Ureter (tissue), 1 donor: ENCODE measurements around the gene HECA. TPM values are rescaled to one million over a fixed set of nuclear protein-coding genes. Genes with fewer than 3 reads are reported as not detected.

Source experiments
- DNase-seq: peaks from one replicate; pipeline ENCODE4 v3.0.0-alpha.2; 2020; ENCODE audit warnings: low spot score
- total RNA-seq: library from RNA; stranded (reverse); gene quantifications from one replicate; pipeline ENCODE4 v1.2.4, GENCODE V29; 2023
- donor health status: DM: yes; HTN: yes; CAD: no.

Gene HECA
- total RNA-seq, 1 donor from 2014 or later, result 26.1 TPM

DNA sequence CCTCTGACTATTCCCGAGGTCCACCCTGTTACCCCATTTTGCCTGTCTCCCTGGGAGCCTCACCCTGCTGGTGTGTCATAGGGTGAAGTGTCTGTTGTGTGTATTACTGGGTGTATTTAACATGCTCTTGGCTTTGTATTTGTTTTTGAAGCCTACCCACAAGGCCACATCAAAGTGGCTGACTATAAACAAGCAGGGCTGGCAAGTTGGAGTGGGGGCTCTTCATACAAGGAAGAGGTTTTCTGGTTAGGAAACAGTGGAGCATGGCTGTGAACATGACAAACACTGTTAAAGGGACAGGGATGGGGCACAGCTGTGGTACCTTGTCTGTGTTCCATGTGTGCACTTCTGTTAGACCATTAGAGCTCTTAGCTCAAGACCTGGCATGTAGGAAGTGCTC, 26.3 kb downstream of the HECA start:
- DNase-seq, result no peak

DNA sequence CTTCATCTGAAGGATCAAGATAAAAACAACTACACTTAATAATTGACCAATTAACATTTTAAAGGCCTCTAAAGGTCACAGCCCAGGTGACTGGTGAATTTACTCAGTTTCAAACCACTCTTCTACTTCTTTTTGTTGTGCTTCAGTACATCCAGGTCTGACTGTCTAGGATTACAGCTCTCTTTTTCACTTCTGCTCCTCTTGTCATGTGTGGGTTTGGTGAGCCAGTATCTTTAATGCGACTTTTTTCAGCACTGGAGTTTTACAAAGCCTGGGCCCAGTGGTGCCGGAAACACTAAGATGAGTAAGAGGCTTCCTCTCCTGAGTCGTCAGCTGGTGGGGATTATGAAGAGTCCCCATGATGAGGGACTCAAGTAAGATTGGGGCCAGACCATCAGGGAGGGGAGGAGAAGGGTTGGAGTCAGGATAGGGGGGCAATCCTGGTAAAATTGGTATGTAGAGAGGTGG, 27.0 kb downstream of the HECA start:
- no peak for DNase-seq

DNA sequence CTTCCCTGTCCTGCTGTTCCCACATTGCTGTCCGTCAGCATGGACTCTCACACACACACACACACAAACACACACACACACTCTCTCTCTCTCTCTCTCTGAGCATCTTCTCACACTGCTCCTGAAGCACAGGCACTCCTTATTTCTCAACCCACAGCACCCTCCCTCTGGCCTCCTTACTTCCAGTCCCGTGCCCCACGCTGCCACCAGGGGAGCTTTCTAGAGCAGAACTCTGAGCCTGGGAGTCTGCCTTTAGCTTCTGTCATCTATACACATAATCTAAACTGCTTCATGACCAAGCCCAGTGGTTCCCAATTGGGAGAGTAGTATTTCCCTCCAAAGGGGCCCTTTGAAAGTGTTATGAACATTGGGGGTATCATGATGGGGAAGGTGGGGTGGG, 29.1 kb downstream of the HECA start:
- DNase-seq, result no peak

DNA sequence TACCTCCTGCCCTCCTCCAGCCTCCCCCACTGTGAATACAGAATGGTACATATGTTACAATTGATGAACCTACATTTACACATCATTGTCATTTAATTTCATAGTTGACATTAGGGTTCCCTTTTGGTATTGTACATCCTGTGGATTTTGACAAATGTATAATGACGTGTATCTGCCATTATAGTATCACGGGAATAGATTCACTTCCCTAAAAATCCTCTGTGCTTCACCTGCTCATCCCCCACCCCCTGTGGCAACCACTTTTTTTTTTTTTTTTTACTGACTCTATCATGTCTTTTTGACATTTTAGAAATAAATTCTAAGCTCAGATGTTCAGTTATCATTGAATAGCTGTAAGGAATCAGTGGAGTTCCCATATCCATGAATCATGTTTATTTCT, 30.4 kb downstream of the HECA start:
- no peak for DNase-seq

DNA sequence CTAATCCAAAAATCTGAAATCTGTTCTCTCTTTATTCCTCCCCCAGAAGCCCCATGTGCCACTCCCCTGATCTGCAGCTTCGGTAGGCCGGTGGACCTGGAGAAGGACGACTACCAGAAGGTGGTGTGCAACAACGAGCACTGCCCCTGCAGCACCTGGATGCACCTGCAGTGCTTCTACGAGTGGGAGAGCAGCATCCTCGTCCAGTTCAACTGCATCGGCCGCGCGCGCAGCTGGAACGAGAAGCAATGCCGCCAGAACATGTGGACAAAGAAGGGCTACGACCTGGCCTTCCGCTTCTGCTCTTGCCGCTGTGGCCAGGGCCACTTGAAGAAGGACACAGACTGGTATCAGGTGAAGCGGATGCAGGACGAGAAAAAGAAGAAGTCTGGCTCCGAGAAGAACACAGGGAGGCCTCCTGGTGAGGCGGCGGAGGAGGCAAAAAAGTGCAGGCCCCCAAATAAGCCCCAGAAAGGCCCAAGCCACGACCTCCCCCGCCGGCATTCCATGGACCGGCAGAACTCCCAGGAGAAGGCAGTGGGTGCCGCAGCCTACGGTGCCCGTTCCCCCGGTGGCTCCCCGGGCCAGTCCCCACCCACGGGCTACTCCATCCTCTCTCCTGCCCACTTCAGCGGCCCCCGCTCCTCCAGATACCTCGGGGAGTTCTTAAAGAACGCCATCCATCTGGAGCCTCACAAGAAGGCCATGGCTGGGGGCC, 31.5 kb downstream of the HECA start:
- no peak for DNase-seq

DNA sequence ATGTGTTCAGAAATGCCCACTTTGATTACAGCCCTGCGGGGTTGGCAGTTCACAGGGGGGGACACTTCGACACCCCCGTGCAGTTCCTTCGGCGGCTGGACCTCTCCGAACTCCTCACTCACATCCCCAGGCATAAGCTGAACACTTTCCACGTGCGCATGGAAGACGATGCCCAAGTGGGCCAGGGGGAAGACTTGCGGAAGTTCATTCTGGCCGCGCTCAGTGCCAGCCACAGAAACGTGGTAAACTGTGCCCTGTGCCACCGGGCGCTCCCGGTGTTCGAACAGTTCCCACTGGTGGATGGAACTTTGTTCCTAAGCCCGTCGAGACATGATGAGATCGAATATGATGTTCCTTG, 32.1 kb downstream of the HECA start:
- no peak for DNase-seq

DNA sequence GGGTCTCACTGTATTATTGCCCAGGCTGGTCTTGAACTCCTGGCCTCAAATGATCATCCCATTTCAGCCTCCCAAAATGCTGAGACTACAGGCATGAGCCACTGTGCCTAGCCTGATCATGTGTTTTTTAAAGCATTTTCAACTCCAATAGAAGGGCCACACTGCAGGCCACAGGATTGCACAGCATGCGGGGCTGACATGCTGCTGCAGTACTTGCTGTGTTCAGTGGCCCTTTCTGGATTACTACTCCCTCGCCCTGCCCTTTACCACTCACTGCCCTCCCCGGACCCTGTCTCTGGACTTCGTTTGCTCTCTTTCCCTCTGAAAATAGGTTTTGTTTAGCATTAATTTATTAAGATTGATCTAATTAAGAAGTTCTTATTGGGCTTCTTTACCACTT, 37.3 kb downstream of the HECA start:
- no peak for DNase-seq

DNA sequence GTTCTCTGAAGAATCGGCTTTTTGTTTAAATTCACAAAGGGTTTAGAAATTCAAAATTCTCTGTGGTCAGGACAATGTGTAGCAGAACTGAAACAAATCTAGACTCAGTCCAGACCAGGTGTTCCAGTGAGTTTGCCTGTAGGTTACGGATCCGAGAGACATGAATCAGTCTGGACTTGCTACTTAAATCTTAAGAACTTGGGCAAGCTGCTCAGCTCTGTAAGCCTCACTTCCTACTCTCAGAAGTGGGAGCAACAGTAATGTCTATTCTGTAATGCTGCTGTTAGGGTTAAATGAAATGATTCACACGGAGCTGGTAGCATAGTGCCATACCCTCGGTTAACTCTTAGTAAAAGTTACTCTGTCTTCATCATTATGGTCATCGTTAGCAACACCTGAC, 37.7 kb downstream of the HECA start:
- DNase-seq, result no peak

DNA sequence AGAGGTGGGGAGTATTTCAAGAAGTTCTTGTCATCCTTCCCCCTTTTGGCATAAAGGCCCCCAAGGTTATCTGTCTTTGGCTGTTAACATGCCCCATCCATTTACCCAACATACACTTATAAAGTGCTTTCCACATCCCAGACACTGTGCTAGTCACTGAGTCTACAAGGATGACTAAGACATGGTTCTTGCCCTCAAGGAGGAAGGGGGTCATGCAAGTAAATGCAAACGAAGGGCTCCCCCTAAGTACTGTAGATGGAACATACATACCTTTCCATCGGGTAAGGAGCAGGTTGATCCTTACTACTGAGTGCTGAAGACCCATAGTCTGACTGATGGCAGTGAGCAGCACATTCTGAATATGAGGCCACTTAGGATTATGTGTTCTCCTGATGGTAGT, 38.3 kb downstream of the HECA start:
- DNase-seq, result no peak

DNA sequence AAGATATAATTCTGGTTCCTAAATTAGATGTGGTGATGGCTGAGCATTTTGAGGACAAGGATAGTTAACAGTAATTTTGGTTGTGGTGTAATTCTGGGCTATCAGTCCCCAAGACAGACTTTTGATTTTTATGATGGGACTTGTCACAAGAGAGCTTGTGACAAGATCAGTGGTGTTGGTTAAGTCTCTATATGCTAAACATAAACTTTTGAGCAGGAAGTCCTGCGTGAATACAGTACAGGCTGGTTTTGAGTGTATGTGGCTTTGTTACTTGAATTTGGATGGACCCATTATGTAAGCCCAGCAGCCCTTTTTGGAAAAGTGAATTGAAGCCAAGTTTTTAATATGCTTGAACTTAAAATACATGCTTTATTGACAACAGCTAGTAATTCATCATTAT, 38.9 kb downstream of the HECA start:
- no peak for DNase-seq

DNA sequence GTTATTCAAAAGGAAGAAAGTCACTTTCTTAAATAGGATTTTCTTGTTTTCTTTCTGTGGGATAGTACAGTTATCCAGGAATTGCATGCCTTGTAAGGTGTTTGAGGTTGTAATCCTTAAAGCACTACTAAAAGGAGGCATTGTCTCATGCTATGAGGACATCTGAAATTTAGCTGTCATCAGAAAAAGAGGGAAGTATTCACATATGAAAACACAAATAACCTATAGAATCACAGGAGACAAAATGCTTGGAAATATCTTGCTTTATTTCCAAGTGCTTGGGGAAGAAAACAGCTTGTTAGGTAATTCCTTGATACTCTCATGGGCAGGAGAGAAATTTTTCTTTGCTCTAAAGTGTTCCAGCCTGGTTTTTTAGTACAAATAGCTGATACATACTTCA, 40.1 kb downstream of the HECA start:
- no peak for DNase-seq

DNA sequence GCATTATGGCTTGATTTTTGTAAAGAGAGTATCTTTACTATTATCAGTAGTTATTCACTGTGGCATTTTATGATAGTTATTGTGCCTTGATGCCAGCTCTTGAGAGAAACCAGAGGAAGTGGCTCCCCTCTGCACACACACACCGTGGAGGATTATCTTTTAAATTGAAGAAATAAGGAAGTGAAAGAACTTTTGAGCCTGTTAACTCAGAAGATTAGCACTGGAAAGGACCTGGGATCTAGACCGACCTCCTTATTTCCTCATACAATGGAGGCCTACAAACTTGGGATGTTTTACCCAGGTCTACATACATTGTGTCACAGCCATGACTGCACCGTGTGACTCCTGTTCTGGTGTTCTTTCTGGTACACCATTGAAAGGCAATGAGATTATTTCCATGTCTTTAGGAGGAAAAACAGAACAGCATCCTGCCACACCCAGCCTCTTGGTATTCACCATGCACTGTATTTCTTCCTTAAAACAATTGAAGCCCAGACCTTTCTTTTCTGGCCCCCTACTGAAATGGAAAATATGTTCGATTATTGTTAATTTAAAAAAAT, 40.6 kb downstream of the HECA start:
- DNase-seq, result no peak

DNA sequence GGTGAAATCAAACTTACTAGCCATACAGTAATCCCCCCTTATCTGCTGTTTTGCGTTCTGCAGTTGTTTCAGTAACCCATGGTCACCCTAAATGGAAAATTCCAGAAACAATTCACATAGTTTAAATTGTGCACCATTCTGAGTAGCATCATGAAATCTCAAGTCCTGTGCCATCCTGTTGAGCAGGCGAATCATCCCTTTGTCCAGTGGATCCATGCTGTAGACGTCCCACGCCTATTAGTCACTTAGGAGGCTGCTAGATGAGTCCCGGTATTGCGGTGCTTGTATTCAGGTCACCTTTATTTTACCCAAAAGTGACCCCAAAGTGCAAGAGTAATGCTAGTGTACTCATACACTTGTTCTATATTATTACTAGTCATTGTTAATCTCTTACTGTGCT, 46.4 kb downstream of the HECA start:
- DNase-seq, result no peak

DNA sequence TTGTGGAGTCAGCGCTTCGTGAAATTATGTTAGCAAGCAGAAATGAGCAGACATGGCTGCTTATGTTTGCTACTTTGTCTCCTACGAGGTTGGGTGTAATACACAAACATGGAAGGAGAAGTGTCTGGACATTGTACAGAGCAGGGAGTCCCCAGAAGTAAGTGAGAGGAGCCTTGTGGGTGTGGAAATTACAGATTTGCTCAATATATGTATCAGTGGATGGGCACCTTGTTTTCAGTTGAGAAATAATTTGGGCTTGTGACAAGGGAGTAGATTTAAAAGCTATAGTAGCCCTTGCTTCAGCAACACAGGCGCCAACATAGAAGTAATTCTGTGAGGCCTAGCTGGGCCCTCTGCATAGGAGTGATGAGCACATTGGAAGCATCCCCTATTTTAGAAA, 49.2 kb downstream of the HECA start:
- no peak for DNase-seq

DNA sequence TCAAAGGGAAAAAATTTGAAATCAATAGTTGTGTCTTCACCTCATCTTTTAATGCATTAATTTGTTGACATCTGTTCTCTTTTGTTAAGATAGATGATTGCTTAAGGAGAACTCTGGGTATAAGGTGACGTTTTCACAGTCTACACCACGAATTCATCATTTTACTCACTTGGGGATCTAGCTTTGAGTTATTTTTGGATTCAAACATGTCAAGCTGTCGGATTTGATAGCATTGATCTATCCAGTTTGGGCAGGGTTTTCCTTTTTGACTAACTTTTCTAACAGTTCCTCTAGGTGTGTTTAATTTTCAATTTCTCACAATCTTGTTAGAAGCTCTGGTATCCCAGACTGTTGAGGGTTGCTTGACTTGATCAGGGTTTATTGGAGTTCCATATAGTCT, 49.6 kb downstream of the HECA start:
- DNase-seq, result no peak

DNA sequence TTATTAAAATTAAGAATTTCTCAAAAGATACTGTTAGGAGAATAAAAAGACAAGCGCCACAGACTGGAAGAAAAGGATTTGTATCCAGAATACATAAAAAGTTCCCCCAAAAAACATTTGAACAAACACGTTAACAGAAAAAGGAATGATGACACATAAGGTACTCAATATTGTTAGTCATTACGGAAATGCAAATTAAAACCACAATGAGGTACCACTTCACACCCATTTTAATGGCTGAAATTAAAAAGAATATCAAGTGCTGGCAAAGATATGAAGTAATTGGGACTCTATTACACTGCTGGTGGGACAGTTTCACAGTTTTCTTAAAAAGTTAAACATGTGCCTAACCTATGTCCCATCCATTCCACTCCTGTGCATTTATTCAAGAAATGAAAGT, 51.4 kb downstream of the HECA start:
- DNase-seq, result no peak

DNA sequence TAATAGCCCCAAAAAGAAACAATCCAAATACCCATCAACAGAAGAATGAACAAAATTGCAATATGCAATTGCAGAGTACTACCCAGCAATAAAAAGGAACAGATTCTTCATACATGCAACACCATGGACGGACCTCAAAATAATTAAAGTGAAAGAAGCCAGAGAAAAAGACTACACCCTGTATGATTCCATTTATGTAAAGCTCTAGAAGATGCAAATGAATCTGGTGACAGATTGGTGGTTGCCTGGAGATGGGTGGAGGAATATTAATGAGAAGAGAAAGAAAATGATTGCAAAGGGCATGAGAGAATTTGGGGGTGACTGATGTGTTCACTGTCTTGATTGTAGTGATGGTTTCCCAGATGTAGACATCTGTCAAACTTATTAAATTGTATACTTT, 51.8 kb downstream of the HECA start:
- no peak for DNase-seq

DNA sequence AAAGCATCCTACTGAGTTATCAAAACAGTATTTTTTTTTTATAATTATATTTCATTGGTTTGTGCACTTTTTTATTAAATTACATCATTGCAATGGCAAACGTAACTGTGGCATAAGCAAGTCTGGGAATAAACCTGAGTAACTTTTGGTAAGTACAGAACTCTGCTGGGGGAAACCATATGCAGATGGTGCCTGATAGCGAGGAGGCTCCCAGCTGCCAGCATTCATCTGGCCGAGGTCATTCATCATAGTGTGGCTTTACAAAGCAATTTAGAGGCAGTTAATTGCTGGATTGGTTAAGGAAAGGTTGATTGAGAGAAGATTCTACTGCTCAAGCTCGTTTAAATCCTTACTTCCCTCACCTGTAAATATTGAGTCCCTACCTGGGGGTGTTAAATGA, 52.6 kb downstream of the HECA start:
- no peak for DNase-seq

DNA sequence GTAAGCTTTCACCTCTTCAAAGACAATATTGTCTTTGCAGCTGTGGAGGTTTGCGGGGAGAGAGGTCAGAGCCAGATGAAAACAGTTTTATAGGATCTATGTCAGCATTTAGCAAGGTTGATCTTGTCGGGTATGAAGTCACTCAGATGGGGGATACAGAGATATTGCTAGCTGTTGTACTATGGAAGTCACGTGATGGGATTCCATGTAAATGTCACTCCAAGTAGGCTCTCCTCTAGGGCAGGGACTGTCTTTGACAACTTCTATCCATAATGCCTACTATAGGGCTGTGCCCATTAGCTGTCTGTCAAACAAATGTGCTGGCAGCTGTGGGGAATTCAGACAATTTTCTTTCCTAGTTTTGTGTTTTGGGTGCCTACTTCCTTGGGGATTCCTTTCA, 54.8 kb downstream of the HECA start:
- no peak for DNase-seq

DNA sequence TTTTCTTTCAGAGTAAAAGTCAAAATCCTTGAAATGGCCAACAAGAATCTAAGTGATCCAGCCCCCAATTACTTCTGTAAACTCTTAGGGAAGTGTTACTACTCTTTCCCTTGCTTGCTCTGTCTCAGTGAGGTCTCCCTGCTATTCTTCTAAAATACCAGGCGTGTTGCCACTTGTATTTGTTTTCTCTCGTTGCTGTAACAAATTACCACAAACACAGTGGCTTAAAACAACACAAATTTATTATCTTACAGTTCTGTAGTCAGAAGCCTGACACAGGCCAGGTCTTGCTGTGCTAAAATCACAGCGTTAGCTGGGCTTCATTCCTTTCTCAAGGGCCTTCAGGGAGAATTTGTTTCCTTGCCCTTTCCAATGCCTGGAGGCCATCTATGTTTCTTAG, 59.9 kb downstream of the HECA start:
- no peak for DNase-seq

DNA sequence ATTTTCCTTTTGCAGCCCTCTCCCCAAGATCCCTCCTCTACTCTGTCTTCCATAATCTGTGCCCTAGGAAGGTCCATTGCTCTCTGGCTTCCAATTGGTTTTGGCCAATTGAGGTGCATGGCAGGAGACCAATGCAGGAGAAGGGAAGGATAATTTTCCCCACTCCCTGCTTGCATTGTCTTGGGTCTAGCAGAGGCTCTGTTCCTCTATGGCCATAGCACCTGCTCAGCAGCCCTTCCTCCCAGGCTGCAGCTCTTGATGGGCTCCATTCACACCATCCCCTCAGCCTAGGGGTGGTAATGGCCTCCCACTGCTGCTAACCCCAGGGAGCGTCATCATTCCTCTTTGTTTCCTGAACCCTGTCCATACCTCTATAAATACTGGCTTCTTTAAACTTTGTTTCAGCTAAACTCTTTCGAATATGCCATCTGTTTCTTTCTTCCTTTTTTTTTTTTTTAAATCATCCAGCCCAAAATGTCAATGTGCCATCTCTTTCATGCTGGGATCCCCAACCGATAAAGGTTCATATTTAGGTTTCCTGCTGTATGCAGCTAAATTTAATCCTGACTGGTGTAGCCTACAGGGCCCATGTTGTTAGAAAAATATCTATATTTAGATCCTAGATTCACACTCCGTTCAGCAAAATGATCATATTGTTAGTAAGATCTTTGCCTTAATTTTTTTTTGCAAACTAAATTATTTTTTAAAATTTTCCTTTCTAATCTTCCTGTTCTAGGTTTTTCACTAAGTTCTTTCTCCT, 63.8 kb downstream of the HECA start:
- no peak for DNase-seq

DNA sequence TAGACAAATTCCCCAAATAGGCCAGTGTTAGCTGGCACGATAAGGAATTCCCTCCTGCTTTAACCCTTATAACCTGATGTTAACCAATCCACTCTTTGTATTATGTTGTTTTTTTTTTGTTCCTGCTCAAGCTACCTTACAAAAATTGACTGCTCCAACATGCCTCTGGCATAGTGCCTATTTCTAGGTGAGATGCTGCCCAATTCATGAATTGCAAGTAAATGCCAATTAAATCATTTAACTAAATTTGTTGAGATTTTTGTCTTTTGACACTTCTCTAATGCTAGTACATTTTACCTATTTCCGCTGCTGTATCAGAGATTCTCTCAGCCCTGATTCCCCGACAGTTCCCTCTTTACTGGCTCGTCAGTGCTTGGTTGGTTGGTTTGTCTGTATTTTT, 66.5 kb downstream of the HECA start:
- DNase-seq, result no peak

DNA sequence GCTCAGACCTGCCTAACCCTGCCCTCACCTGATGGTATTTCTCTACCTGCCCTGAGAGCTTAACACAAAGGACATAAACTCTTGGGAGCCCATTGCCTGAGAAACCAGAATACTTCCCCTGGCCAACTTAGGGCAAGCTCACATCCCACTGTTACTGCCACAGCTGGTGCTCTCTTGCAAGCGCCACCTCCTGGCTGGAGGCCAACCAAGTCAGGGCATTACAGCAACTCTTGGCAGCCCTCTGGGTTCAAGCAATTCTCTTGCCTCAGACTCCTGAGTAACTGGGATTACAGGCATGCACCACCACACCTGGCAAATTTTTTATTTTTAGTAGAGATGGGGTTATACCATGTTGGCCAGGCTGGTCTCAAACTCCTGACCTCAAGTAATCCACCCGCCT, 70.1 kb downstream of the HECA start:
- no peak for DNase-seq
